SU-DHL-6 (cell line): Measurements from ENCODE around the gene MS4A18.

Experiments
- CTCF ChIP-seq: fragments of 200-600 bp; sonication (generic); IDR thresholded peaks from one replicate; pipeline ENCODE4 v1.5.1; 2017; ENCODE audit warnings: antibody characterized with exemption, mild to moderate bottlenecking, low read length, moderate library complexity; ENCODE audit not compliant: insufficient read depth, poor library complexity, severe bottlenecking
- EZH2phosphoT487 ChIP-seq: fragments of 200-600 bp; sonication (generic), shearing (Covaris generic); conservative IDR thresholded peaks from 2 replicates; pipeline ENCODE4 v1.6.1; 2018; ENCODE audit warnings: mild to moderate bottlenecking, antibody characterized with exemption, low read length, moderate library complexity, mixed read lengths

- peak; percentile 78 for TF ChIP-seq CTCF
- TF ChIP-seq EZH2phosphoT487: no peak
Measured at GRCh38 chr11:60775420-60775961, 51.0 kb downstream of the MS4A18 start.
